Transverse colon (tissue), 1 donor: ENCODE measurements around the gene PAPOLB.

ENCODE experiments used
- EP300 ChIP-seq: sonication (generic); formaldehyde crosslinking; IDR thresholded peaks from one replicate; pipeline ENCODE4 v1.6.1; 2017; ENCODE audit warnings: antibody characterized with exemption, low read depth
- POLR2A ChIP-seq: fragments of 450-650 bp; IDR thresholded peaks from one replicate; pipeline ENCODE4 v1.6.1; 2016; ENCODE audit warnings: antibody characterized with exemption, mild to moderate bottlenecking, moderate library complexity

- TF ChIP-seq EP300 (no peak), POLR2A (no peak)
These were observed 53.8 kb downstream of the PAPOLB start for GRCh38 chr7:4808026-4808425.
